ENCODE data around the gene ZBTB16. TPM values are rescaled to one million over a fixed set of nuclear protein-coding genes. Genes with fewer than 3 reads are reported as not detected.

ZBTB16 gene
- total and polyA plus RNA-seq, 2 experiments from 2014 or later, result 0.29 to 1.4 TPM

GRCh38 chr11:114178656-114179055, 119.1 kb downstream of the ZBTB16 start:
- Mint-ChIP-seq H3K4me1 (peaks cover 8% of the 10 kb centered on the region; the same call in 1 of the 3 replicates), H3K27ac (no peak overlapping the region)
- H3K27ac ChIP-seq (ENCODE audit: low read depth), result no peak overlapping the region

More at GRCh38 chr11:114178656-114179055, 119.1 kb downstream of the ZBTB16 start:
- H3K36me3 ChIP-seq (ENCODE audit: insufficient read depth), result no peaks in the 10 kb centered on the region
- no peak overlapping the region for H3K4me2 ChIP-seq
- no peaks in the 10 kb centered on the region for H3K79me2 ChIP-seq (replicated peaks; ENCODE audit: insufficient read depth)
- H4K20me1 ChIP-seq (replicated peaks; ENCODE audit: insufficient read depth), result no peaks in the 10 kb centered on the region
- no peaks in the 10 kb centered on the region for H3K36me3 Mint-ChIP-seq (ENCODE audit: low read depth)
- H3K4me1 ChIP-seq (ENCODE audit: insufficient read depth), result no peaks in the 10 kb centered on the region
- H3K9me2 ChIP-seq (ENCODE audit: insufficient read depth), result no peaks in the 10 kb centered on the region
- DNase-seq (ENCODE audit: low spot score) (no peak), ATAC-seq (no peak)
- H3F3A ChIP-seq (replicated peaks; ENCODE audit: low read depth), result no peaks in the 10 kb centered on the region
- TF ChIP-seq ZNF462 (CRISPR knock-in tag; IDR thresholded peaks at IDR 0.05) (no peak), ZNF114 (CRISPR knock-in tag; IDR thresholded peaks at IDR 0.05) (no peak), STAT1 (IDR thresholded peaks at IDR 0.05; ENCODE audit: unreplicated experiment) (no peak), NANOG (IDR thresholded peaks at IDR 0.05; ENCODE audit: borderline replicate concordance) (no peak), ETS1 (IDR thresholded peaks at IDR 0.05) (no peak), POLR2AphosphoS5 (IDR thresholded peaks at IDR 0.05; ENCODE audit: low read depth) (no peak), EZH2 (IDR thresholded peaks at IDR 0.05; ENCODE audit: low read depth, unreplicated experiment) (no peak), JUNB (IDR thresholded peaks at IDR 0.05; ENCODE audit: unreplicated experiment) (no peak), EZH2phosphoT487 (IDR thresholded peaks at IDR 0.05; ENCODE audit: unreplicated experiment) (no peak), ZNF331 (CRISPR knock-in tag; IDR thresholded peaks at IDR 0.05; ENCODE audit: low read depth) (no peak), REST (IDR thresholded peaks at IDR 0.05; ENCODE audit: unreplicated experiment) (no peak), CREB1 (CRISPR knock-in tag; IDR thresholded peaks at IDR 0.05; ENCODE audit: low read depth) (no peak), CTCF (conservative IDR thresholded peaks at IDR 0.05; ENCODE audit: low read depth in 2 of 2) (no peak)
- no peaks in the 10 kb centered on the region for H3K9me3 Mint-ChIP-seq
- H3K27me3 Mint-ChIP-seq (ENCODE audit: insufficient read depth, low read depth, poor library complexity), result peaks cover 7% of the 10 kb centered on the region
- H2AFZ ChIP-seq, result no peak overlapping the region
- H3K4me3 ChIP-seq, result no peak overlapping the region
- H3K4me3 Mint-ChIP-seq, result no peak overlapping the region
- H3K27me3 ChIP-seq (ENCODE audit: insufficient read depth), result no peaks in the 10 kb centered on the region

All from GM23338 (cell line).